Endometrial microvascular endothelial cells (primary cell): ENCODE measurements around the gene BPGM. TPM values are rescaled to one million over a fixed set of nuclear protein-coding genes. Genes with fewer than 3 reads are reported as not detected.

Experiments
- in situ Hi-C: cut with HindIII; loops from 2 replicates; pipeline ENCODE4 v1.10.0; 2017; ENCODE audit warnings: low sequenced_read_pairs, low pct_unique_long_range_greater_than_20kb; ENCODE audit errors: inconsistent ontology term
- total RNA-seq: library from RNA; depleted of rRNA; stranded (reverse); fragments of >200 nt; gene quantifications from one replicate; pipeline ENCODE4 v1.2.3, GENCODE V29; 2015; ENCODE audit errors: inconsistent ontology term

BPGM gene
- total RNA-seq, 1 donor from 2014 or later = 22.6 TPM

- in situ Hi-C loops = no loop called here
Observed at GRCh38 chr7:134706468-134706867, 59.8 kb downstream of the BPGM start.

- in situ Hi-C loops = no loop called here
Observed at GRCh38 chr7:134707663-134708378, 61.2 kb downstream of the BPGM start.

GRCh38 chr7:134708692-134709091 is 62.0 kb downstream of the BPGM start:
- in situ Hi-C loops = no loop called here

- in situ Hi-C loops = no loop called here
Observed at GRCh38 chr7:134709197-134709596, 62.5 kb downstream of the BPGM start.

GRCh38 chr7:134710511-134710853 is 63.8 kb downstream of the BPGM start:
- in situ Hi-C loops = no loop called here

- in situ Hi-C loops = no loop called here
Observed at GRCh38 chr7:134710854-134711624, 64.4 kb downstream of the BPGM start.

- in situ Hi-C loops = no loop called here
Observed at GRCh38 chr7:134712196-134712595, 65.5 kb downstream of the BPGM start.

GRCh38 chr7:134714470-134715205 is 68.0 kb downstream of the BPGM start:
- in situ Hi-C loops = no loop called here

- in situ Hi-C loops = no loop called here
Observed at GRCh38 chr7:134718211-134718875, 71.7 kb downstream of the BPGM start.

- in situ Hi-C loops = no loop called here
Observed at GRCh38 chr7:134720091-134720935, 73.7 kb downstream of the BPGM start.

GRCh38 chr7:134721171-134721570 is 74.5 kb downstream of the BPGM start:
- in situ Hi-C loops = no loop called here

- in situ Hi-C loops = no loop called here
Observed at GRCh38 chr7:134722786-134723322, 76.2 kb downstream of the BPGM start.

GRCh38 chr7:134723892-134724291 is 77.2 kb downstream of the BPGM start:
- in situ Hi-C loops = no loop called here

- in situ Hi-C loops = no loop called here
Observed at GRCh38 chr7:134724606-134725005, 78.0 kb downstream of the BPGM start.

GRCh38 chr7:134726581-134726980 is 79.9 kb downstream of the BPGM start:
- in situ Hi-C loops = no loop called here

GRCh38 chr7:134727711-134728110 is 81.1 kb downstream of the BPGM start:
- in situ Hi-C loops = no loop called here
